Small intestine (tissue), 7 donors: ENCODE data around the gene RASGRP3. TPM values are rescaled to one million over a fixed set of nuclear protein-coding genes. Genes with fewer than 3 reads are reported as not detected.
A peak's percentile ranks its signal among the peaks of the same experiment; 100 is the strongest.

Experiments used
- DNase-seq, 2 donors: peaks; one replicate each; pipeline versions ENCODE4 v3.0.0 to v3.0.0-alpha.2; 2013
- FAIRE-seq: peaks from 2 replicates; lab custom pipeline; 2012; peaks lifted over from hg19 to GRCh38; lab: Jason Lieb, UNC
- H3K27ac ChIP-seq, 3 donors: one replicate each; pipeline ENCODE4 v1.5.1; 2013; ENCODE audit warnings: low read length in 2 of 3, mild to moderate bottlenecking in 2 of 3, control low read depth in 1 of 3, inconsistent platforms in 1 of 3, low read depth in 1 of 3, moderate library complexity in 1 of 3
- H3K27me3 ChIP-seq, 3 donors: one replicate each; pipeline ENCODE4 v1.6.1; 2013; ENCODE audit warnings: low read length in 3 of 3, inconsistent platforms in 1 of 3; ENCODE audit not compliant: control insufficient read depth in 3 of 3, insufficient read depth in 3 of 3
- H3K36me3 ChIP-seq, 3 donors: one replicate each; pipeline ENCODE4 v1.6.1; 2013; ENCODE audit warnings: low read length in 3 of 3, inconsistent platforms in 1 of 3, low read depth in 1 of 3, mild to moderate bottlenecking in 1 of 3, moderate library complexity in 1 of 3; ENCODE audit not compliant: control insufficient read depth in 3 of 3, insufficient read depth in 2 of 3
- H3K4me1 ChIP-seq, 3 donors: one replicate each; pipeline ENCODE4 v1.6.1; 2013; ENCODE audit warnings: low read length in 2 of 3, inconsistent platforms in 1 of 3, low read depth in 1 of 3, mild to moderate bottlenecking in 1 of 3, moderate library complexity in 1 of 3; ENCODE audit not compliant: control insufficient read depth in 3 of 3, insufficient read depth in 2 of 3
- H3K4me3 ChIP-seq, 3 donors: one replicate each; pipeline ENCODE4 v1.5.1; 2013; ENCODE audit warnings: low read length in 3 of 3, control low read depth in 1 of 3, inconsistent platforms in 1 of 3, low read depth in 1 of 3, mild to moderate bottlenecking in 1 of 3, moderate library complexity in 1 of 3
- H3K9me3 ChIP-seq, 2 donors: one replicate each; pipeline ENCODE4 v1.6.1; 2013; ENCODE audit warnings: low read depth in 1 of 2, low read length in 1 of 2; ENCODE audit not compliant: control insufficient read depth in 2 of 2, insufficient read depth in 1 of 2
- WGBS, 3 donors: extraction: QIAGEN DNeasy Blood & Tissue Kit; methylation state at CpG; one replicate each; pipeline ENCODE4 v1.1.7; 2013; 5-methylcytosine and 5-hydroxymethylcytosine counted together
- polyA plus RNA-seq, 4 donors: library from polyadenylated mRNA; stranded (reverse) in 3 of 4; unstranded in 1 of 4; fragments of 200-250 nt in 3 of 4; fragments of 120-200 nt in 1 of 4; gene quantifications; one replicate each; pipeline versions ENCODE4 v1.2.1 to v1.2.3, GENCODE V29; 2013
- donor health status: healthy with polysubstance abuse.
- donor health status: control.
- donor health status: control.
- donor health status: Bipolar disorder and iron deficiency.
- donor health status: healthy.

The RASGRP3 gene
- polyA plus RNA-seq, 4 donors = 1.6 to 7.9 (median 3.9) TPM

DNA sequence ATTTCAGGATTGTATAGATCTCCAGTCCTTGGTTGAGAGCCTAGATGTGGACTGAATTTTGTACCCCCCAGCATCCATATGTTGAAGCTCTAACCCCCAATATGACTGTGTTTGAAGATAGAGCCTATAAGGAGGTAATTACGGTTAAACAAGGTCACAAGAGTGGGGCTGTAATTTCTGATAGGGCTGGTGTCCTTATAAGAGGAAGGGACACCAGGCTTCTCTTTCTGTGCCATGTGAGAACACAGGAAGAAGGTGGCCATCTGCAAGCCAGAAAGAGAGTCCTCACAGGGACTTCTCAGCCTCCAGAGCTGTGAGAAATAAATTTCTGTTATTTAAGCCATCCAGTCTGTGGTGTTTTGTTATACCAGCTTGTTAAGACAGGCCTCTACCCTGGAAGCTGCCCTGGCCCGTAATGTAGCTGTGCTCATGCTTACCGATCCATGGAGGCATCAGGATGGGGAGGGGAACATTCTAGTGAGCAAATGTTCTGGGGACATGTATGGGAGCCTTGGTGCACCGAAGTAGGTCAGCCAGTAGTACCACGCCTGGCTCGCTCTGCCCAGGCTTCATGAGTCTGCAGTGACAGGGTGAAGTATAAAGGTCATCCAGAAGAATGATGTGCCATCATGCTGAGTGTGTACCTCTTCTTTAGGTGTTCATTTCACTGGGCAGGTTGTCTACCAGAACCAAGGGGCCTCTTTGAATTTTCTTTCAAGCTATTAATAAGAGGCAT lies 16.1 kb downstream of the RASGRP3 start:
- H3K27me3 ChIP-seq = peaks cover 0 to 3% (median 0%) of the 10 kb centered on the region in 3 donors
- no peak overlapping the region for H3K4me3 ChIP-seq
- DNase-seq = no peak
- H3K9me3 ChIP-seq = no peaks in the 10 kb centered on the region
- H3K36me3 ChIP-seq = no peaks in the 10 kb centered on the region
- no peaks in the 10 kb centered on the region for H3K4me1 ChIP-seq
- no peak for FAIRE-seq
- 88 to 91% (median 91%) methylated on average over 6 of the region's 6 CpGs for WGBS, 3 donors
- H3K27ac ChIP-seq = no peak overlapping the region

DNA sequence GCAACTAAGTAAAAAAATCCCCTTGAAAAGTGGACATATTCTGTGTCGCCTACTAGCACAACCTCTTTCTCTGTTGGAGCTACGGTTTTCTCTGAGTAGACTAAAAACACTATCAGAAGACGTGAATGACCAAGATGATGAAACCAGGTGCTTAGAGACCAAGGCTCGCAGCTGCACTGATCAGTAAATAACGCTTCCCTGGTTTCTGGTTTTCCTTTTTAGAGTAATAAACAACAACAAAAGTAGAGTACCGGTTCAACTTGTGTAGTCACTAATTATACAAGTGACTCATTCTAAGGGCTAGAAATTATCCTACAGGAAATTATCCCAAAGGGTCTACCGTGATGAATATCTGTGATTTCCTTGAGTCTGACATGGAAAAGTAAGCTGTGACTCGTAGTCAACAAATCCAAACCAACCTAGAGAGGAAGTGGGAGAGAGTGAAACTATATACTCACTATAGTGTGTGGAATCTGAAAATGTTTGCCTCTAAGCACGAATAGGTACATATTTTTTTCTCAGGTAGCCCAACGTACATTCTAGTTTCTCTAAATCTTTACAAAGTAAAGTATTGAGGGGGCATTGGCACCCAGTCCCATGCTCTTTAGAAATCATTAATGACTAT lies 17.8 kb downstream of the RASGRP3 start:
- Histone ChIP-seq H3K27me3 (peaks cover 0 to 3% (median 0%) of the 10 kb centered on the region in 3 donors), H3K9me3 (no peaks in the 10 kb centered on the region), H3K4me1 (peaks cover 0 to 2% (median 0%) of the 10 kb centered on the region in 3 donors), H3K27ac (peak overlapping the region in 1 of 3 donors; percentile 54), H3K36me3 (no peaks in the 10 kb centered on the region), H3K4me3 (no peak overlapping the region)
- WGBS, 3 donors = 55 to 65% (median 59%) methylated on average over 10 of the region's 10 CpGs
- DNase-seq (no peak), FAIRE-seq (no peak)

DNA sequence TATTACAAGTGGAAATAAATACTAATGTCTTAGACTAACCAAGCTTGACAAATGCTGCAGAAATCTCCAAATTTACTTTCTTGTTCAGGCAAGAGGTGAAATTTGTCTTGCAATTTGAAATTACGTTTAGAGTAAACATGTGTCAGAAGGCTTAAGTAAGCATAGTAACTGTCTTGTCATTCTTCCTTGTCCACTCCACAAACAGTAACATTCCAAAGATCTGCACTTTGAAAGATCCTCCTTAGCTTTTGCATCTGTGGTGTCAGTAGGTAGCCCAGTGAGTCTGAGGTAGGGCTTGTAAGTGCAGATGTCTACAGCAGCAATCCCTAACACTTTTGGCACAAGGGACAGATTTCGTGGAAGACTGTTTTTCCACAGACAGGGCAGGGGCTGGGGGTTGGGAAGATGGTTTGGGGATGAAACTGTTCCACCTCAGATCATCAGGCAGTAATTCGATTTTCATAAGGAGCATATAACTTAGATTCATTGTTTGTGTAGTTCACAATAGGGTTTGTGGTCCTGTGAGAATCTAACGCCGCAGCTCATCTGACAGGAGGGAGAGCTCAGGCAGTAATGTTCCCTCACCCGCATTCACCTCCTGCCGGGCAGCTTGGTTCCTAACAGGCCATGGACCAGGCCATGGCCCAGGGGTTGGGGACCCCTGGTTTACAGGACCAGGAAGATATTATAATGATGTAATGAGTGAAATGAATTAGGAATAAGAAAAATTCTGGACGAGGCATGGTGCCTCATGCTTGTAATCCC lies 18.6 kb downstream of the RASGRP3 start:
- 78 to 80% (median 80%) methylated on average over 8 of the region's 8 CpGs for WGBS, 3 donors
- Histone ChIP-seq H3K36me3 (no peaks in the 10 kb centered on the region), H3K27ac (peak overlapping the region in 1 of 3 donors; percentile 68), H3K4me3 (no peak overlapping the region), H3K9me3 (no peaks in the 10 kb centered on the region), H3K4me1 (peaks cover 0 to 2% (median 0%) of the 10 kb centered on the region in 3 donors), H3K27me3 (no peaks in the 10 kb centered on the region)
- DNase-seq (no peak), FAIRE-seq (no peak)

DNA sequence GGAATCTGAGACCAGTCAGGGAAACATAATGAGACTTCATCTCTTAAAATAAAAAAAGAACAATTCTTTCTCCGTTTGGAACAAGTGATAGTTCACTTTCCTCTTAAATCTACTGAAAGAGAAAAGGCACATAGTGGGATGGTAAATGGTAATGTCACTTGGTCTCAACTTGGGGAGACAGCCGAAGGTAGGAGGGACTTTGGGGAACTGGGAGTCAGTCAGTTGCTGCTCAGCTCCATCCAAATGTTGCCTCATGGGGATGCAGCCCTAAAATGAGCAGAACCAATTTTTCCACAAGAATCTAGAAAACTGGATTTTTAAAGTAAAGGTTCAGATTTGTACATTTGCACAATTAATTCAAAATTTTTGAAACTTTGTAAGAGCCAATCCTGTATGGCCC lies 19.2 kb downstream of the RASGRP3 start:
- peak overlapping the region in 1 of 3 donors; percentile 66 for H3K27ac ChIP-seq

GRCh38 chr2:33496150-33496549 lies 19.7 kb downstream of the RASGRP3 start:
- FAIRE-seq (no peak), DNase-seq (no peak)
- H3K9me3 ChIP-seq = no peaks in the 10 kb centered on the region
- no peak overlapping the region for H3K4me3 ChIP-seq
- H3K36me3 ChIP-seq = no peaks in the 10 kb centered on the region
- 68 to 85% (median 74%) methylated on average over 2 of the region's 2 CpGs for WGBS, 3 donors
- no peak overlapping the region for H3K27ac ChIP-seq
- H3K4me1 ChIP-seq = peaks cover 0 to 2% (median 0%) of the 10 kb centered on the region in 3 donors
- H3K27me3 ChIP-seq = no peaks in the 10 kb centered on the region

More for the DNA sequence above, 19.2 kb downstream of the RASGRP3 start:
- DNase-seq (no peak), FAIRE-seq (no peak)
- Histone ChIP-seq H3K4me3 (no peak overlapping the region), H3K4me1 (peaks cover 0 to 2% (median 0%) of the 10 kb centered on the region in 3 donors), H3K36me3 (no peaks in the 10 kb centered on the region), H3K27me3 (no peaks in the 10 kb centered on the region), H3K9me3 (no peaks in the 10 kb centered on the region)
- WGBS, 3 donors = 79 to 85% (median 84%) methylated on average over 2 of the region's 2 CpGs

- Histone ChIP-seq H3K27ac (peak overlapping the region in 1 of 3 donors; percentile 32), H3K27me3 (no peaks in the 10 kb centered on the region), H3K9me3 (no peaks in the 10 kb centered on the region), H3K36me3 (no peaks in the 10 kb centered on the region), H3K4me1 (peaks cover 0 to 2% (median 0%) of the 10 kb centered on the region in 3 donors), H3K4me3 (no peak overlapping the region)
- FAIRE-seq (no peak), DNase-seq (no peak)
- 50 to 76% (median 50%) methylated on average over 2 of the region's 2 CpGs for WGBS, 3 donors
Observed at GRCh38 chr2:33496726-33497125, 20.3 kb downstream of the RASGRP3 start.

DNA sequence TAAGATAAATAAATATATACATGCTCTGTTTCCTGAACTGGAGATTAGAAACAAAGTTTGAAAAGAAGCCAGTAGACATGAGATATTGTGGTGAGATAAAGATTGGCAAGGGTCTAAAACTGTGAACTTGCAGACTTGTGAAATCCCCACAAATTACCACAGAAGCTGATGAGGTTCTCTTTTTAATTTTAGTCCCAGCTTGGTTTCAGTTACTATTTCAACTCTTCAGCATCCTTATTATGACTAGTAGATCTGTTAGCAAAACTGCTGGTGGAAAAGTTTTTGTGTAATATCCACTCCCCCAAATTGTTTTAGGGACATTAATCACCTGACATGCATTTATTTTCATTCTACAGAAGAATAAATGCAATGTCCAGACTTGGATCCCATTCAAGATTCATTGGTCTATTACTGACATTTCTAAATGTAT lies 20.8 kb downstream of the RASGRP3 start:
- peak; percentile 26 for FAIRE-seq
- Histone ChIP-seq H3K27me3 (no peaks in the 10 kb centered on the region), H3K4me3 (no peak overlapping the region), H3K27ac (no peak overlapping the region), H3K9me3 (no peaks in the 10 kb centered on the region), H3K4me1 (peaks cover 0 to 2% (median 0%) of the 10 kb centered on the region in 3 donors), H3K36me3 (no peaks in the 10 kb centered on the region)
- peak in 1 of 2 donors; percentile 21 for DNase-seq

GRCh38 chr2:33498291-33498956 lies 22.0 kb downstream of the RASGRP3 start:
- Histone ChIP-seq H3K4me3 (no peak overlapping the region), H3K4me1 (peaks cover 0 to 2% (median 0%) of the 10 kb centered on the region in 3 donors), H3K27ac (peak overlapping the region in 1 of 3 donors; percentile 50), H3K36me3 (no peaks in the 10 kb centered on the region), H3K9me3 (no peaks in the 10 kb centered on the region), H3K27me3 (no peaks in the 10 kb centered on the region)
- WGBS, 3 donors = 71 to 81% (median 73%) methylated on average over 5 of the region's 5 CpGs
- DNase-seq = no peak
- no peak for FAIRE-seq
